ENCODE results near the gene NR2C1.
A peak's percentile ranks its signal among the peaks of the same experiment; 100 is the strongest.

Gene NR2C1

DNA sequence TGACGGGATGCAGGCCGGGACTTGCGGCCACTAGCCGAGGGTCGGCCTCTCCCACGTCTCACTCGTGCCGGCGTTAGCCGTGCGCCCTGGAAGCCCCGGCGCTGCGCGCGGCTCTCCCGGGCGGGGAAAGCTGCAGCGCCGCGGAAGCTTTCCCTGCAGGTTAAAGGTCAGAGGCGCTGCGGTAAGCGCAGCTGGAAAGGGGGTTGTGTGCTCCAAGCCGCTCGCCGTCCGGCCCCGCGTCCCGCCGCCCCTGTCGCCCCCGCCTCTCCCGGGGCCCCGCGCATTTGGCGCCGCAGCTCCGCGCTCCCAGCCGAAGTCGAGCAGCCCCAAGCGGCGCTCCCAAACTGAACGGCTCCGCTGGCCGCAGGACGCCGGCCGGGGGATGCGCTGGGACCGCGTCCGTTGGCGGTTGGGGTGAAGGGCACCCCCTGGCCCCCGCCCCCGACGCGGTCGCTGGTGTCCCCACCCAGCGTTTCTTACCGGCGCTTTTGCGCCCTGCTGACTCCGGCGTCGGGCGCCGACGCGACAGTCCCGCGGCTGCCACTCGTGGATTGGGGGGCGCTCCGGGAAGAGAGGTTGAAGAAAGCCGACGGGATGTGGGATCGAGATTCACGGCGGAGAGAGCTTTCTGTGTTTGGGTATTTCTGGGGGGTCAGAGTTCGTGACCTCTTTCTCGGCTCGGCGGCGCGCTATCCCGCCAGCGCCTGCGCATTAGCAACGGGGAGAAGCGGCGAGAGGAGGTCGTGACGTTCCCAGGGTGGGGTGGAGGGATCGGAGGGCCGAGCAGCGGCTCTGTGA lies at the start of gene NR2C1:
Gene NR2C1, minus strand, starts transcription at position 719 of the 798 bp plus-strand sequence. CDS start 6,234 bp downstream, outside the sequence.
- no peak for TF ChIP-seq TEAD4 (IDR thresholded peaks at IDR 0.05)
- peak; percentile 22 for TF ChIP-seq TAF1 (IDR thresholded peaks at IDR 0.05; ENCODE audit: low read depth)
- TF ChIP-seq CREB1 (IDR thresholded peaks at IDR 0.05; ENCODE audit: low read depth), result peak; percentile 71; the same call in 1 of the 2 replicates
- no peak; the same call in 1 of the 2 replicates for TF ChIP-seq YY1 (IDR thresholded peaks at IDR 0.05; ENCODE audit: low read depth)
- TF ChIP-seq, protein P1, sequence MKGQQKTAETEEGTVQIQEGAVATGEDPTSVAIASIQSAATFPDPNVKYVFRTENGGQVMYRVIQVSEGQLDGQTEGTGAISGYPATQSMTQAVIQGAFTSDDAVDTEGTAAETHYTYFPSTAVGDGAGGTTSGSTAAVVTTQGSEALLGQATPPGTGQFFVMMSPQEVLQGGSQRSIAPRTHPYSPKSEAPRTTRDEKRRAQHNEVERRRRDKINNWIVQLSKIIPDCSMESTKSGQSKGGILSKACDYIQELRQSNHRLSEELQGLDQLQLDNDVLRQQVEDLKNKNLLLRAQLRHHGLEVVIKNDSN (IDR thresholded peaks at IDR 0.05), result no peak
- 0 out of 2 replicates have a peak, but pooled peaks have one; percentile 27 for TF ChIP-seq EGR1 (IDR thresholded peaks at IDR 0.05)
- peak; percentile 61; the same call in 1 of the 2 replicates for TF ChIP-seq TCF12 (IDR thresholded peaks at IDR 0.05; ENCODE audit: low read depth)
- TF ChIP-seq, protein P2, sequence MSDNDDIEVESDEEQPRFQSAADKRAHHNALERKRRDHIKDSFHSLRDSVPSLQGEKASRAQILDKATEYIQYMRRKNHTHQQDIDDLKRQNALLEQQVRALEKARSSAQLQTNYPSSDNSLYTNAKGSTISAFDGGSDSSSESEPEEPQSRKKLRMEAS (IDR thresholded peaks at IDR 0.05), result no peak
- TF ChIP-seq EP300 (IDR thresholded peaks at IDR 0.05; ENCODE audit: borderline replicate concordance), result no peak
- TF ChIP-seq RAD21 (IDR thresholded peaks at IDR 0.05; ENCODE audit: low read depth), result no peak
- TF ChIP-seq ZBTB7A (IDR thresholded peaks at IDR 0.05; ENCODE audit: low read depth), result 0 out of 2 replicates have a peak, but pooled peaks have one; percentile 17

GRCh38 chr12:95118788-95119179 lies 45.4 kb upstream of the NR2C1 start:
- no peak for TF ChIP-seq TEAD4 (IDR thresholded peaks at IDR 0.05)
- no peak for TF ChIP-seq YY1 (IDR thresholded peaks at IDR 0.05; ENCODE audit: low read depth)
- no peak for TF ChIP-seq TAF1 (IDR thresholded peaks at IDR 0.05; ENCODE audit: low read depth)
- no peak for TF ChIP-seq EGR1 (IDR thresholded peaks at IDR 0.05)
- TF ChIP-seq EP300 (IDR thresholded peaks at IDR 0.05; ENCODE audit: borderline replicate concordance), result no peak
- no peak for TF ChIP-seq CREB1 (IDR thresholded peaks at IDR 0.05; ENCODE audit: low read depth)
- TF ChIP-seq, protein P1 (IDR thresholded peaks at IDR 0.05), result no peak
- TF ChIP-seq FOXM1 (IDR thresholded peaks at IDR 0.05; ENCODE audit: borderline replicate concordance, low read depth), result no peak
- TF ChIP-seq CEBPB (IDR thresholded peaks at IDR 0.05), result no peak
- TF ChIP-seq NFIC (IDR thresholded peaks at IDR 0.05), result no peak
- TF ChIP-seq, protein P3, sequence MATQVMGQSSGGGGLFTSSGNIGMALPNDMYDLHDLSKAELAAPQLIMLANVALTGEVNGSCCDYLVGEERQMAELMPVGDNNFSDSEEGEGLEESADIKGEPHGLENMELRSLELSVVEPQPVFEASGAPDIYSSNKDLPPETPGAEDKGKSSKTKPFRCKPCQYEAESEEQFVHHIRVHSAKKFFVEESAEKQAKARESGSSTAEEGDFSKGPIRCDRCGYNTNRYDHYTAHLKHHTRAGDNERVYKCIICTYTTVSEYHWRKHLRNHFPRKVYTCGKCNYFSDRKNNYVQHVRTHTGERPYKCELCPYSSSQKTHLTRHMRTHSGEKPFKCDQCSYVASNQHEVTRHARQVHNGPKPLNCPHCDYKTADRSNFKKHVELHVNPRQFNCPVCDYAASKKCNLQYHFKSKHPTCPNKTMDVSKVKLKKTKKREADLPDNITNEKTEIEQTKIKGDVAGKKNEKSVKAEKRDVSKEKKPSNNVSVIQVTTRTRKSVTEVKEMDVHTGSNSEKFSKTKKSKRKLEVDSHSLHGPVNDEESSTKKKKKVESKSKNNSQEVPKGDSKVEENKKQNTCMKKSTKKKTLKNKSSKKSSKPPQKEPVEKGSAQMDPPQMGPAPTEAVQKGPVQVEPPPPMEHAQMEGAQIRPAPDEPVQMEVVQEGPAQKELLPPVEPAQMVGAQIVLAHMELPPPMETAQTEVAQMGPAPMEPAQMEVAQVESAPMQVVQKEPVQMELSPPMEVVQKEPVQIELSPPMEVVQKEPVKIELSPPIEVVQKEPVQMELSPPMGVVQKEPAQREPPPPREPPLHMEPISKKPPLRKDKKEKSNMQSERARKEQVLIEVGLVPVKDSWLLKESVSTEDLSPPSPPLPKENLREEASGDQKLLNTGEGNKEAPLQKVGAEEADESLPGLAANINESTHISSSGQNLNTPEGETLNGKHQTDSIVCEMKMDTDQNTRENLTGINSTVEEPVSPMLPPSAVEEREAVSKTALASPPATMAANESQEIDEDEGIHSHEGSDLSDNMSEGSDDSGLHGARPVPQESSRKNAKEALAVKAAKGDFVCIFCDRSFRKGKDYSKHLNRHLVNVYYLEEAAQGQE (IDR thresholded peaks at IDR 0.05; ENCODE audit: low read depth), result no peak
- no peak for TF ChIP-seq RAD21 (IDR thresholded peaks at IDR 0.05; ENCODE audit: low read depth)

GRCh38 chr12:95118138-95118787 lies 44.8 kb upstream of the NR2C1 start:
- TF ChIP-seq NFIC (IDR thresholded peaks at IDR 0.05), result no peak
- TF ChIP-seq CEBPB (IDR thresholded peaks at IDR 0.05), result no peak
- TF ChIP-seq, protein P2 (IDR thresholded peaks at IDR 0.05), result no peak
- no peak for TF ChIP-seq EGR1 (IDR thresholded peaks at IDR 0.05)
- TF ChIP-seq, protein P1 (IDR thresholded peaks at IDR 0.05), result no peak
- TF ChIP-seq RAD21 (IDR thresholded peaks at IDR 0.05; ENCODE audit: low read depth), result no peak

DNA sequence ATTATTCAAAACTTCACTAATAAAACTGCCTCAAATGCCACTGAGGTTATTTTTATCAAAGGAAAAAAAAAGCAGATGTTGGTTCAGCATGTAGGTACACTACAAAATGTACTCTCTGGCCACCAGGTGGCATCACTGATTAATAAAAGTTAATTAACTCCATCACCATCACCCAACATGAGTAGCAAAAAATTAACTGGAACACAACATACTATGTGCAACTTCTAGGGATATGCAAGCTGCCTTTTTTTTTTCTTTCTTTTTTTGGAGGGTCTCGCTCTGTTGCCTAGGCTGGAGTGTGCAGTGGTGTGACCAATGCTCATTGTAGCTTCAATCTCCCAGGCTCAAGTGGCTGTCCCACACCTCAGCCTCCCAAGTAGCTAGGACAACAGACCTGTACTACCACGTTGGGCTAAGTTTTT lies 43.8 kb upstream of the NR2C1 start:
- TF ChIP-seq CEBPB (IDR thresholded peaks at IDR 0.05) (no peak), EP300 (IDR thresholded peaks at IDR 0.05; ENCODE audit: borderline replicate concordance) (no peak), NFIC (IDR thresholded peaks at IDR 0.05) (no peak), ZBTB7A (IDR thresholded peaks at IDR 0.05; ENCODE audit: low read depth) (no peak), TEAD4 (IDR thresholded peaks at IDR 0.05) (no peak), RAD21 (IDR thresholded peaks at IDR 0.05; ENCODE audit: low read depth) (peak; percentile 80)
- TF ChIP-seq, protein P1 (IDR thresholded peaks at IDR 0.05), result no peak

DNA sequence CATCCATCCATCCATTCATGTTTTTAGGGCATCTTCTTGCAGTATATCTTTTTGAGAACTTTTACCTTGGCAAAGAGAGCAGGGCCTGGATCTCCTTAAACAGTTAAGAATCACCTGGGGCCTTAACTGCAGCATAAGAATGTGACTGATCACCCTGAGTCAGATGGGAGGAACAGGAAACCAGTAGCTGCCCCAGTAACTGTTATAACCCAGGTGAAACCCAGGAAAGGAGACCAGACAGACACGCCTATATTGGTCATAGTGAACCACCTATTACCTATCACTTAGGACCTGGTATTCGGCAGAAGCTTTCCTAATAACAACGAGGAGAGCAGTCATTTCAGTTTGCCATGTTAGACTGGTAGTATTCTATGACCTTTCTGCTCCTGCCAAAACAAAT lies 43.4 kb upstream of the NR2C1 start:
- TF ChIP-seq TAF1 (IDR thresholded peaks at IDR 0.05; ENCODE audit: low read depth), result no peak
- TF ChIP-seq TEAD4 (IDR thresholded peaks at IDR 0.05), result no peak
- peak; percentile 23; the same call in 1 of the 2 replicates for TF ChIP-seq EP300 (IDR thresholded peaks at IDR 0.05; ENCODE audit: borderline replicate concordance)
- TF ChIP-seq, protein P1 (IDR thresholded peaks at IDR 0.05), result no peak
- TF ChIP-seq ZBTB7A (IDR thresholded peaks at IDR 0.05; ENCODE audit: low read depth), result no peak
- no peak for TF ChIP-seq FOXM1 (IDR thresholded peaks at IDR 0.05; ENCODE audit: borderline replicate concordance, low read depth)

GRCh38 chr12:95116341-95116740 lies 42.9 kb upstream of the NR2C1 start:
- TF ChIP-seq, protein P1 (IDR thresholded peaks at IDR 0.05), result no peak

Measured in Ishikawa (cell line).